Spleen (tissue), 7 donors: Measurements from ENCODE around the gene EBF4.

Experiments used
- CTCF ChIP-seq, 11 experiments: fragments of 200-600 bp in 7 of 11; fragments of 450-650 bp in 4 of 11; sonication (generic) in 4 of 11; IDR thresholded peaks in 8 of 11; conservative IDR thresholded peaks in 3 of 11; 1 replicate in 7 of 11; 2 replicates in 4 of 11; pipeline versions ENCODE4 v1.4.0 to v1.8.0; 2016 to 2021; ENCODE audit warnings: antibody characterized with exemption in 11 of 11, inconsistent platforms in 4 of 11, mild to moderate bottlenecking in 1 of 11
- POLR2A ChIP-seq, 3 donors: fragments of 450-650 bp; IDR thresholded peaks; one replicate each; pipeline ENCODE4 v1.5.1; 2017; ENCODE audit warnings: antibody characterized with exemption in 3 of 3, mild to moderate bottlenecking in 1 of 3
- POLR2AphosphoS5 ChIP-seq, 3 donors: sonication (generic); formaldehyde crosslinking; IDR thresholded peaks; one replicate each; pipeline ENCODE4 v1.5.1; 2017; ENCODE audit warnings: antibody characterized with exemption in 3 of 3
- donor health status: DM: no; HTN: no; CAD: no; lungs with moderate emphysema.
- donor health status: DM: no; HTN: no; CAD: no.
- donor health status: DM: no; HTN: no; CAD: no.

- TF ChIP-seq CTCF (IDR thresholded peaks at IDR 0.05 in 8 of 11, conservative IDR thresholded peaks at IDR 0.05 in 3 of 11) (no peak), POLR2AphosphoS5 (IDR thresholded peaks at IDR 0.05) (no peak), POLR2A (IDR thresholded peaks at IDR 0.05) (no peak)
Observed at GRCh38 chr20:2741463-2741862, 48.9 kb downstream of the EBF4 start.
